NCI-H2107 (cell line): ENCODE measurements around the gene UBE2B.

Experiments used
- DNase-seq: peaks from one replicate; lab custom pipeline; 2025; lab: John Stamatoyannopoulos, UW

UBE2B gene

DNA sequence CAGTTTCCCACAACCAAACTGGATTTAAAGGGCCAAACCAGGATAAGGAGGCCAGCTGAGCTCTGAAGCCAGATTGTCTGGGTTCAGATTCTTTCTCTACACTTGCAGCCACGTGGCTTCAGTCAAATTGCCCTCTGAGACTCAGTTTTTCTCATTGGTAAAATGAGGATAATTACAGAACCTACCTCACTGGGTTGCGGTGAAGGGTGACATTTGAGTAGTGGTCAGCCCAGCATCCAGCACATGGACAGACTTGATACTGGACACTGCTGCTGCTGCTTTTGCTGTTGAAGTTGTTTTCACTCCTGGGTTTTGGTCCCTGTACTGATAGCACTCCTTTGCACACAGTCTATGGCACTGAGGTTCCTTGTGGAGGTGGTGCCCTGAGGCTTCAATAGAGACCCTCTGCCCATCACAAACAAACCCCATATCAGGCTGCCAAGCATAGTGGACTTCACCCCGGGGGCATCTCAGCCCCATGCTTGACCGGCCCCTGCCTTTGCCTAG, 66.0 kb downstream of the UBE2B start:
- no peak for DNase-seq

- DNase-seq = no peak
These were observed 66.6 kb downstream of the UBE2B start for GRCh38 chr5:134437847-134438581.

DNA sequence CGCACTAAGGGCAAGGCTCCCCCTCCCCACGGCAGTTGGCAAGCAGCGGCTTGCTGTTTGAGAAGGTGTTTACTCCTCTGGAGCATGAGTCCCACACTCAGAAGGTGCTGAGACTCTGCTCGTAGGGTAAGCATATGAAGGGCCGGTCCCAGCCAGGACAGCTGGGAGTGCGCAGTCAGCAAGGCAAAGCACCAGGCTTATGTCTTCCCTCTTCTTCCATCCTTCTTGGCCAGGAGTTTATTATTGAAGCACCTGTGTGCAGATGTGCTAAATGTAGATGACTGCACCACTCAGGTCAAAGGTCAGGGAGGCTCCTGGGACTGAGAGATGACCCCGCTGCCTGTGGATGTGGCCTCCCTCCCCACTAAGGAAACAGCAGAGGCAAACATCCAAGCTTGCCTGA, 67.4 kb downstream of the UBE2B start:
- DNase-seq = no peak

GRCh38 chr5:134439210-134439654, 67.9 kb downstream of the UBE2B start:
- DNase-seq = peak; percentile 72

GRCh38 chr5:134440201-134440755, 68.9 kb downstream of the UBE2B start:
- DNase-seq = no peak
